HEK293T (cell line): ENCODE results near the gene TDRD12.
A peak's percentile ranks its signal among the peaks of the same experiment; 100 is the strongest.

ENCODE experiments used
- CTCF ChIA-PET: fragments of 350-600 bp; formaldehyde crosslinking; extraction: SDS; loops from one replicate; lab custom pipeline; 2021; ENCODE audit warnings: antibody characterized with exemption, inconsistent platforms; lab: Yijun Ruan, JAX
- POLR2A ChIA-PET: fragments of 350-600 bp; formaldehyde crosslinking; extraction: SDS; loops from one replicate; lab custom pipeline; 2020; ENCODE audit warnings: antibody characterized with exemption, inconsistent platforms; lab: Yijun Ruan, JAX
- DNase-seq: peaks from one replicate; pipeline ENCODE4 v3.0.0; 2012; ENCODE audit warnings: mixed read lengths; ENCODE audit errors: extremely low spot score
- ARNT ChIP-seq: fragments of 450-650 bp; IDR thresholded peaks from 2 replicates; pipeline ENCODE4 v1.6.1; 2017; ENCODE audit warnings: mild to moderate bottlenecking
- BHLHE40 ChIP-seq: fragments of 450-650 bp; IDR thresholded peaks from 2 replicates; pipeline ENCODE4 v1.6.1; 2016; ENCODE audit warnings: mild to moderate bottlenecking, moderate library complexity, borderline replicate concordance
- CTBP1 ChIP-seq: fragments of 450-650 bp; IDR thresholded peaks from 2 replicates; pipeline ENCODE4 v1.6.1; 2016; ENCODE audit warnings: borderline replicate concordance
- ELF4 ChIP-seq: fragments of 450-650 bp; IDR thresholded peaks from 2 replicates; pipeline ENCODE4 v1.6.1; 2017; ENCODE audit warnings: antibody characterized with exemption
- FOXA1 ChIP-seq: fragments of 450-650 bp; IDR thresholded peaks from 2 replicates; pipeline ENCODE4 v1.6.1; 2016; ENCODE audit warnings: mild to moderate bottlenecking
- FOXK2 ChIP-seq: fragments of 450-650 bp; IDR thresholded peaks from 2 replicates; pipeline ENCODE4 v1.6.1; 2016; ENCODE audit warnings: mild to moderate bottlenecking
- FOXM1 ChIP-seq: fragments of 450-650 bp; IDR thresholded peaks from 2 replicates; pipeline ENCODE4 v1.6.1; 2017; ENCODE audit warnings: mild to moderate bottlenecking, borderline replicate concordance
- HDGF ChIP-seq: fragments of 450-650 bp; IDR thresholded peaks from 2 replicates; pipeline ENCODE4 v1.6.1; 2017; ENCODE audit warnings: antibody characterized with exemption, borderline replicate concordance
- L3MBTL2 ChIP-seq: fragments of 450-650 bp; conservative IDR thresholded peaks from 2 replicates; pipeline ENCODE4 v1.6.1; 2016; ENCODE audit warnings: mild to moderate bottlenecking
- LEF1 ChIP-seq: fragments of 450-650 bp; IDR thresholded peaks from 2 replicates; pipeline ENCODE4 v1.6.1; 2017; ENCODE audit warnings: mild to moderate bottlenecking, borderline replicate concordance
- NFRKB ChIP-seq: fragments of 450-650 bp; IDR thresholded peaks from 2 replicates; pipeline ENCODE4 v1.6.1; 2016; ENCODE audit warnings: mild to moderate bottlenecking, moderate library complexity
- SP1 ChIP-seq: fragments of 450-650 bp; IDR thresholded peaks from 2 replicates; pipeline ENCODE4 v1.6.1; 2017
- SUZ12 ChIP-seq: fragments of 450-650 bp; IDR thresholded peaks from 2 replicates; pipeline ENCODE4 v1.6.1; 2016; ENCODE audit warnings: mild to moderate bottlenecking
- TARDBP ChIP-seq: fragments of 450-650 bp; IDR thresholded peaks from 2 replicates; pipeline ENCODE4 v1.6.1; 2016
- ZNF384 ChIP-seq: fragments of 450-650 bp; IDR thresholded peaks from 2 replicates; pipeline ENCODE4 v1.6.1; 2016
- TF ChIP-seq, protein P1 (sequence below): fragments of 450-650 bp; IDR thresholded peaks from 2 replicates; pipeline ENCODE4 v1.6.1; 2016

TDRD12 gene

GRCh38 chr19:32674153-32674930 is 45.2 kb upstream of the TDRD12 start:
- POLR2A ChIA-PET = interaction anchor here (0.9 to 2.4 kb wide), 2 partner anchors 17 to 19 kb away, joined by 4 to 8 read pairs; partner anchors contain the start of gene NUDT19
- no peak for DNase-seq
- TF ChIP-seq L3MBTL2 (peak; percentile 51), SUZ12 (no peak), LEF1 (no peak), CTBP1 (no peak), FOXA1 (no peak), ZNF384 (no peak), TARDBP (no peak)
- CTCF ChIA-PET = no interaction called here

GRCh38 chr19:32674931-32675719 is 44.4 kb upstream of the TDRD12 start, which contains the start of gene ANKRD27:
ANKRD27 (minus strand) TSS chr19:32675180; CDS start chr19:32659015, 16,165 bp downstream.
- ChIA-PET CTCF (no interaction called here), POLR2A (interaction anchor here (0.9 to 2.4 kb wide), 2 partner anchors 16 to 18 kb away, joined by 4 to 8 read pairs; partner anchors contain the start of gene NUDT19)
- DNase-seq = peak; percentile 99
- TF ChIP-seq L3MBTL2 = peak; percentile 24; the same call in 1 of the 2 replicates
- TF ChIP-seq SP1 = no peak; the same call in 1 of the 2 replicates
- TF ChIP-seq, protein P1, sequence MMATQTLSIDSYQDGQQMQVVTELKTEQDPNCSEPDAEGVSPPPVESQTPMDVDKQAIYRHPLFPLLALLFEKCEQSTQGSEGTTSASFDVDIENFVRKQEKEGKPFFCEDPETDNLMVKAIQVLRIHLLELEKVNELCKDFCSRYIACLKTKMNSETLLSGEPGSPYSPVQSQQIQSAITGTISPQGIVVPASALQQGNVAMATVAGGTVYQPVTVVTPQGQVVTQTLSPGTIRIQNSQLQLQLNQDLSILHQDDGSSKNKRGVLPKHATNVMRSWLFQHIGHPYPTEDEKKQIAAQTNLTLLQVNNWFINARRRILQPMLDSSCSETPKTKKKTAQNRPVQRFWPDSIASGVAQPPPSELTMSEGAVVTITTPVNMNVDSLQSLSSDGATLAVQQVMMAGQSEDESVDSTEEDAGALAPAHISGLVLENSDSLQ = peak; percentile 99
- no peak for TF ChIP-seq SUZ12

DNA sequence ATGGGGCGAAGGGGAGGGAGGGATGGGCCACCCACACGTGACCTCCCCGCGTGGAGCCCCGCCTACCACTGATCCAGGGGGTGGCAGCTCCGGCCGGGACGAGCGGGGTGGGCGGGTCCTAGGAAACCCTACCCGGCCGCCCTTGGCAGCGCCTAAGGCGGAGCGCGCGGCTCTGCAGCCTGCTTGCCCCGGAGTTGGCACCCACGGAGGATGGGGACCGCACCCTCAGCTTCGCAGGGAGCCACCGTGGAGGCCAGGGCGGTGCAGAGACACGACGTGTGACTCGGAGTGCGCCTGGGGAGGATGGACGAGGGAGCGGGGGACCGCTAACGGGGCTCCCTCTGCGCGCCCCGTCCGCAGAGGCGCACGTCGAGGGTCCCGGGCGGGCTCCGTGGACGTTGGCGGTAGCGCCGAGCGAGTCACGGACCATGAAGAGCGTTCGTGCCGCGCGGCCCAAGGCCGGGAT is 43.8 kb upstream of the TDRD12 start, which contains the start of gene RGS9BP:
RGS9BP (plus strand) TSS at position 129 of the 466 bp plus-strand sequence. CDS start 416 bp downstream, outside the sequence.
- CTCF ChIA-PET = no interaction called here
- POLR2A ChIA-PET = interaction anchor here (0.9 to 2.4 kb wide), 2 partner anchors 15 to 18 kb away, joined by 4 to 8 read pairs; partner anchors contain the start of gene NUDT19
- DNase-seq = peak; percentile 78
- TF ChIP-seq TARDBP = no peak
- TF ChIP-seq HDGF = no peak
- no peak for TF ChIP-seq L3MBTL2
- TF ChIP-seq BHLHE40 = no peak
- no peak for TF ChIP-seq FOXK2
- no peak for TF ChIP-seq LEF1
- TF ChIP-seq, protein P1 = no peak
- TF ChIP-seq ARNT = no peak
- TF ChIP-seq FOXM1 = no peak
- no peak for TF ChIP-seq SP1
- no peak for TF ChIP-seq FOXA1
- TF ChIP-seq ZNF384 = no peak
- TF ChIP-seq CTBP1 = no peak
- no peak for TF ChIP-seq NFRKB

GRCh38 chr19:32676186-32676894 is 43.2 kb upstream of the TDRD12 start:
- POLR2A ChIA-PET = interaction anchor here (2.4 kb wide), 1 partner anchor 15 kb away, joined by 8 read pairs; the partner anchor contains the start of gene NUDT19
- TF ChIP-seq, protein P1 = no peak
- TF ChIP-seq TARDBP (no peak), FOXA1 (no peak), L3MBTL2 (no peak), ZNF384 (no peak), CTBP1 (no peak), BHLHE40 (no peak), HDGF (no peak), FOXK2 (no peak)
- DNase-seq = no peak
- CTCF ChIA-PET = no interaction called here

DNA sequence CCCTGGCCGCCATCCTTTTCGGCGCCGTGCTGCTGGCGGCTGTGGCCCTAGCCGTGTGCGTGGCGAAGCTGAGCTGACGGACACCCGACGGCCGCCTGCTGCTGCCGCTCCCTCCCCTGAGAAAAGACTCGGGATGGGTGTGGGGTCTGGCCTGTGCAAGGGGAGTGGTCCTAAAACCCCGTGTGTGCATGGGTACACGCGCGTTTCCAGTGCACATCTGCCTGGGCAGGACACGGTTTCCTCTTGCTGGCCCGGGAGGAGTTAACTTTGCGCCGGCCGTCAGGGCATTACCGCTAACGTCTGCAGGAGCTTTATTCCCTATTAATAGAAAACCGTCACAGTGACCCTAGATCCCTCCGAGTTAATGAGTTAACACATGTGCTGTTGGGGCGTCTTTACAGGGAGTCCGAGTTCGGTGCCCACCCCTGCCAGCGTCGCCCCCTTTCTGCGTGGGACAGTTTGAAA is 42.6 kb upstream of the TDRD12 start:
- DNase-seq = no peak
- TF ChIP-seq SUZ12 (no peak), ARNT (no peak), TARDBP (no peak), HDGF (no peak), LEF1 (no peak), BHLHE40 (no peak), FOXM1 (no peak), FOXA1 (no peak), SP1 (no peak), CTBP1 (no peak), L3MBTL2 (no peak), FOXK2 (no peak), ELF4 (no peak), NFRKB (no peak), ZNF384 (no peak)
- TF ChIP-seq, protein P1 = no peak
- POLR2A ChIA-PET = interaction anchor here (2.4 kb wide), 1 partner anchor 14 kb away, joined by 8 read pairs; the partner anchor contains the start of gene NUDT19
- CTCF ChIA-PET = no interaction called here
